ENCODE results near the gene CHD9.
"Not testable (repeated sequence)": the region's sequence is repeated elsewhere in the genome, so short reads cannot be mapped to it uniquely, and the experiment has no call there.

The CHD9 gene

DNA sequence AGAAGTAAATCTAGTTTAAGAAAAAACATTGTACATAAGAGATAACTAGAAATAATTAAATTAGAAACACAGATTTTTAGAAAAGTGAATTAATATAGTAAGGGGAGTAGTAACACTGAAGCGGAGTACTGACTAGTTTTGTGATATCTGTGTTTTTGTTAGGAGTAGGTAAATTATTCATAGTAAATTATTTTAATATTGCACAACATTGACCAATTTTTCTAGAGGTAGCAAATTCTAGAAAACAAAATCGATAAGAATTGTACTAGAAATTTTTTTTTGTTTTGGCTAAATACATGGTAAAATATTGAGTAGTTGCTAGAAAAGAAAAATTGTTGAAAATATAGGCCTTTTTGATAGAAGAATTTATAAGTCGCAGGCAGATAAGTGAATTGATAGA is 156.5 kb downstream of the CHD9 start:
- no peak for DNase-seq

DNA sequence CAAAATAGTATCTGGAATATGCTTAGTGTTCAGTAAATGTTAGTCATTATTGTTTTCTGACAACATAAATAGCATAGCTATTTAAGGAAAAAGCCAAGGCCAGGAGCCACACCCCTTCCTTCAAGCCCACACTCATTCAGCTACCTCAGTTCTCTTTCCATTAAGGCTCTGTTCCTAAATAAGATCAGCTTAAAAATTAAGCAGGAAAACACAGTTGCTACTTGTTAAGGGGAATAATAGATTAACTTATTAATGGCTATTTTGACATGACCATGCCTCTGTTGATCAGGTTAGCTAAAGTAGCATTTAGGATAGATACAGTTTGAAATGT is 158.1 kb downstream of the CHD9 start:
- no peak for DNase-seq

DNA sequence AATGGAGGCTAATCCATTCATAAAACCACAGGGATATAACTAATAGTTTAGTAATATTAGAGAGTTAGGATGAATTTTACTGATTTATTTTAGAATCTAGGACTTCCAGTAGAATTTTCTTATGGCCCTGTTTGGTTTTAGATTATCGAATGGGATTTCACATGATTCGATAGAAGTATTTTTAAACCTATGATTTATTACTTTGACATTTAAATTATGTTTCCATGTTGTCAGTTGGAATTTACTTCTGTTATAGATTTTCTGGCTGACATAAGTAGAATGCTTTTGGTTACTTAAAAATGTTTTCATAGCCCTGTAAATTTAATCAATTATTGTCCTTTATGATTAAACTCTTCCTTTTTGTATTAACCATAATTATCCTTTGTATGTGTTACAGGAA is 158.8 kb downstream of the CHD9 start:
- no peak for DNase-seq

DNA sequence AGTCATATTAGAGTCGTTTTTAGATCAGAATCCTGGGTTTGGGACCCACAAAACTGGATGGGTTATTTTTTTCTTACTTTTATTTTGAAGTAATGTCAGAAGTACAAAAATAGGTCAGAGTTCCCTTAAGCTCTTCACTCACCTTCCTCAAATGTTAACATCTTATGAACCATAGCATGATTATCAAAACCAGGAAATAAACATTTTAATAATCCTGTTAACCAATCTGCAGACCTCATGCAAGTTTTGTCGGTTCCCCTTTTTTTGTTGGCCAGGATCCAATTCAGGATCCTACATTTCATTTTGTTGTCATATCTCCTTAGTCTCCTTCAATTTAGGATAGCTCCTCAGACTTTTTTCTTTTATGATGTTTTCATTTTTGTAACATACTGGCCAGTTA is 162.0 kb downstream of the CHD9 start:
- no peak for DNase-seq

DNA sequence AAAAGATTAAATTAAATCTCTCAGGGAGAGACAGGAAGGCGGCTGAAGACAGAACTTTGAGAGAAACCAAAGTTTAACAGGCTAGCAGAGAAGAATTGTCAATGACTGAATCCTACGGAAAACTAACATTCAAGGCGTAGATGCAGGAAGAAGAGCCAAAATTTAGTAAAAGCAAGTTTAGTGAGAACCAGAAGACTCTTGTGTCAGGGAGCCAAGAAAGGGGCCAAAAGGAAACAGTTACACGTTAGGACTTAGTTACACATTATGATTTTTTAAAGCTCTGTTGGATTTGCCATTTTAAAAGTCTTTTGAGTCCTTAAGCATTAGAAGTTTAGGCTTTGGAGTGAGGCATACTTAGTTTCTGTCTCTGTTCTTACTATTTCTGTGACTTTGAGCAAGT is 164.6 kb downstream of the CHD9 start:
- no peak for DNase-seq

DNA sequence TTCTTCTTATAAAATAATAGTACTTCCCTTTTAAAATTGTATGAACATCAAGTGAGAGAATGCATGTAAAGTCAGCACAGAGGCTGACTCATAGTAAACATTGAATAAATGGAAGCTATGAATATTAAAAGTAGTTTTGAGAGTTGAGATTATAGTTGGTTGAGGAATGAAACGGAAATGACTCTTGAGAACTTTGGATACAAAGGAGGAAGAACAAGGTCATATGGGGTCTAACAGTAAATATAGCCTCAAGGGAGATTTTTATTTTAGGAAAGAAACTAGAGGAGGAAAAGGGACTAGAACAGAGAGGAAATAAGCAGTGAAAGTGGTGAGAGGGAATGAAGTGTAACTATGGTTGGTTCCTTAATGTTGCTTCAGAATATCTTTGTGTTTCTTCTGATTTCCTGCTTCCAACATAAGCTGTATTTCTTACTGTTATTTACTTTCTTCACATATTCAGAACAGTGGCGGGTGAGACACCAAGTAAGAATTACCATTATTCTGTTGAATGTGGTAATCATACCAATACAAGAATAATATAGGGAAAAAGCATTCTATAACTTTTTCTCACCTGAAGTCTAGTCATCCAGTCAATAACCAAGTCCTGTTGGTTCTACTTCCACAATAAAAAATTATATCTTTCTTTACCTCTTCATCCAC is 165.1 kb downstream of the CHD9 start:
- no peak for DNase-seq

DNA sequence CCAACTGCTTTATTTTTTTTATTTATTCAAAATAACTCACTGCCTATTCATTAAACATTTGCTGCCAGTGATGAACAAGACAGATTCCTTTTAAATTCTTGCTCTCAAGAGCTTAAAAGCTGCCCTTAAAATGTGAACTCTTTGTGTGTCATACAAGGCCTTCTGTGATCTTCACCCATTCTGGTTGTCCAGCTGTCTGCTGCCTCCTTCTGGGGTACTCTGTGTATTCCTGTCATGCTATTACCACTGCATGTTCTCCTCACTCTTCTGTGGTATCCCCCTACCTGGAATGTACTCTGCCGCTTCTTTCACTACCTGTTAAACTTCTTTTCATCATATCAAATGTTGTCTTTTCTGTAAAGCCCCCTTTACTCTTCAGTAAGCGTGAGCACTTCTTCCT is 165.8 kb downstream of the CHD9 start:
- DNase-seq = no peak

DNA sequence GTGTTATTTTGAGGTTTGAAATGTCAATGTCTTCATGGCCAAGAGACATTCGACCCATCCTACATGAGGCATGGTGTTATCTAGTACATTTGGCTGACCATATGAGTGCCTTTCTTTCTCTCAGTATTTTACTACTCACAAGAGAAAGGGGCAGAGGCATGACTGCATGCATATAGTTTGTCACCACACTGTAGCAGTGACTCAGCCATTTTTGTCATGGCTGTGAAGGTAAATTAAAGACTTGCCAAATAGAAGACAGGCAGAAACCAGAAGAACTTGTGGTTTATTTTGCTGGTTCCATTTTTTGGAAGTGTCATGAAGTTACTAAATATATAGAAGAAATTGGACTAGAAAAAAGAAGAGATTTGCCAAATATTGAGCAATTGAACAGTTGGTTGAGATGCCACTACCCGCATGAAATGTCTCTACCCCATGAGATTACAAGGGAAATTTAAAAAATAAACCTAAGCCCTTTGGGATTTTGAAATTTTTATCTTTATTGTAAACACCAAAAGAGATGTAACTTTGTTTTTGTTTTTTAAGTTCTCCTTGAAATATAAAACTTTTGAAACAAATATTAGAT is 170.3 kb downstream of the CHD9 start:
- peak; percentile 55 for DNase-seq

DNA sequence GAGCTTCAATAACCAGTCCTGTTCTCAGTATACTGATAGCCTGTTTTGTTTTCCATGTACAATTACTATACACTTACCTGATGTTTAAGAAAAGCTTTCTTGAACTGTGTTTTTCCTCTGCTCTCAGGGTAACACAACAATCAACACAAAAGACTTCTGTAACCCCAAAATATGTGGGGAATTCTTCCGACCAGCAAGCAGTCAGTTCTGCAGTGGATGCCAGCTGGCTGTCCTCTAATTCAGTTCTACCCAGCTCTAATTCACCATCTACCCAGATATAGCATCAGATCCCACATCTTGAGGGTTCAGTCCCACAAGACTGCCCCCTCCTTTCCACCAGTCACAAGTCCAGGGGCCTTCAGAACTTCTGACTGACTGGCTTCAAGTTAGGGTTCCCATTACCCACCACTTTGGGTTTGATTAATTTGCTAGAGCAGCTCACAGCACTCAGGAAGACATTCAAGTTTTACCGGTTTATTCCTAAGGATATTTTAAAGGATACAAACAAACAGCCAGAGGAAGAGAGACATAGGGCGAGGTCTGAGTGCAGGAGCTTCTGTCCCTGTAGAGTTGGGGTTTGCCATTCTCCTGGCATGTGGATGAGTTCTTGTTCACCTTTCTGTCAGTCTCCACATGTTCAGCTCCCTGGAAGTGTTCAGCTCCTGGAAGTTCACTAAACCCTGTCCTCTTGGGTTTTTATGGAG is 178.2 kb downstream of the CHD9 start:
- no peak for DNase-seq

DNA sequence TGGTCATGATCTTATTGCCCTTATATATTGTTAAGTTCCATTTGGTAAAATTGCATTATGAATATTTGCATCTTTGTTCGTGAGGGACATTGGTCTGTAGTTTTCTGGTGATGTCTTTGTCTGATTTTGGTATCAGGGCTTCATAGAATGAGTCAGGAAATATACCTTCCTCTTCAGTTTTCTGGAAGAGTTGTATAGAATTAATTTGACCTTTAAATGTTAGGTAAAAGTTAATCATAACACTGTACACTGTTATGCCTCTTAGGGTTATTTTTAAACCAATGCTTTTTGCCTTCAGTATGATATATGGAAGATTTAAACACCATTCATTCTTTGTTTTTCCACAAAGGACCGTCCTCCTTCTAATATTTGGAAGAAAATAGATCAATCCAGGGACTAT is 180.0 kb downstream of the CHD9 start:
- no peak for DNase-seq

DNA sequence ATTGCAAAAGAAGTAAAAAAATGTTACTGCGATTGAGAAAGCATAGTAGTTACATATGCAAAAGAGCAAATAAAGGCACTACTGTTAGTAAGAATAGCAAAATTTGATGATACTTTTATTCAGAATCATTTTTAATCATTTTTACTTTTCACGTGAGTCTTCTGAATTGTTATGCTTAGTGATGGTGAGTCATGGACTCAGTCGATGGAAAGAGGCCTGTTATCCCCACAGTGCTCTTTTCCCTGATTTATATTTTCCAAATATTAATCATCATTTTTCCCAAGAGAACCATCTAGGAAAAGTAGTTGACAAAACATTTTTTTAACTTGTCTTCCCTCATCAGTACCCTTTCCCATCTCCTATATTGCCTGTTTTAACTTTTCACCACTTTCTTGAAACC is 181.1 kb downstream of the CHD9 start:
- no peak for DNase-seq

DNA sequence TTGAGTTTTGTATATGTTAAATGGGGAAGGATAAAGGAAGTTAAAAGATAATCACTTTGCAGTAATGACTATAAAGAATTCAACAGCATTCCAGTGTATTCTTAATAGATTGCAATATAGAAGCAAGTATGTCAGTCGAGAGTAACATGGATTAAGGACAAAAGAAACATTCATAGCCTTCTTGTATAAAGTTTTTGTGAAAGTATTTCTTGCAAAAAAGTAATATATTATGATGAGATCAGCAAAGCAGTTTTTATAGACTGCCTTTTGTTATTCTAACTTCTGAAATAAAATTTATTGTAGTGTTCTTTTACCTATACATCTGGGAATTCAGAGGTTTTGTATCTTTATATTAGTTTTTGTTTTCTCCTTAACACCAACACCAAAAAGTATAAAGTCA is 194.5 kb downstream of the CHD9 start:
- DNase-seq = no peak

DNA sequence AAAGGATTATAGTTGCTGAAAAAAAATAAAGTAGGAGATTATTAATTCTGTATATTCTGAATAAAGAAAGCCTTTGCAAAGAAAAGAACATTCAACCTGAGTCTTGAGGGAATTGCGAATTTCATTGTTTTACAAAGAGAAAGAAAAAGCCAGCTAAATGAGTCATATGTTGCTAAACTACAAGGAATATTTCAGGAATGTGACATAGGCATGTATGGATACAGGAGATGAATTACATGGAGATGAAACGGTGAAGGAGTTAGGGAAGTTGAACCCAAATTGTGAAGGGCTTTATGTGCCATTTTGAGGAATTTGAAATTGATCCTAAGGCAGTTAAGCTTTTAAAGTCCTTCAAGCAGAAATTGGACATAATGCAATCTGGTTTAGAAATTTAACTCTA is 202.2 kb downstream of the CHD9 start:
- no peak for DNase-seq

DNA sequence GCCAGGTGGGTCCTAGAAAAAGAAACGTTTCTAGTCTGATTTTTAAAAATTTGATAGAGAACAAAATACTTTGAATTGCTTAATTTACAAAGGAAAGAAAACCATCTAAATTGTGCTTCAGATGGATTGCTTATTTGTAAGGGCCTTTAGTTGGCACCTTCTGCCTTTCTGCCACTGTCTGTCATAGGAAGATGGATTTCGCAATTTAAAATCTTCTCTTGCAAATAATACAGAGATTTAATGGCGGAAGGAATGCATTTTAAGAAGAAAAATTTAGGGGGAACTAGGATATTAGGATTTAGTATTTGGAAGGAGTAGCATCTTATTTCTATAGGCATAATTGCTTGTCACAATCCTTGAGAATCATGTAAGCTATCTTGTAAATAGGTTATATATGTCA is 204.0 kb downstream of the CHD9 start:
- DNase-seq = no peak

DNA sequence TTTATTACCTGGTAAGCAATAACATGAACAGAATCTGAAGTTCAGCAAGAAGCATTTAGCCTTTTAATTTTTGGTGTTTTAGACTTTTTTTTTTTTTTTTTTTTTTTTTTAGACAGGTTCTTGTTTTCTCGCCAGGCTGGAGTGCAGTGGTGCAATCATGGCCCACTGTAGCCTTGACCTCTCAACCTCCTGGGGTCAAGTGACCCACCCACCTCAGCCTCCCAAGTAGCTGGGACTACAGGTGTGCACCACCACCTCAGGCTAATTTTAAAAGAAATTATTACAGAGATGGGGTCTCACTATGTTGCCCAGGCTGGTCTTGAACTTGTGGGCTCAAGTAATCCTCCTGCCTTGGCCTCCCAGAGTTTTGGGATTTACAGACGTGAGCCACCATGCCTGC is 206.5 kb downstream of the CHD9 start:
- DNase-seq = no peak

DNA sequence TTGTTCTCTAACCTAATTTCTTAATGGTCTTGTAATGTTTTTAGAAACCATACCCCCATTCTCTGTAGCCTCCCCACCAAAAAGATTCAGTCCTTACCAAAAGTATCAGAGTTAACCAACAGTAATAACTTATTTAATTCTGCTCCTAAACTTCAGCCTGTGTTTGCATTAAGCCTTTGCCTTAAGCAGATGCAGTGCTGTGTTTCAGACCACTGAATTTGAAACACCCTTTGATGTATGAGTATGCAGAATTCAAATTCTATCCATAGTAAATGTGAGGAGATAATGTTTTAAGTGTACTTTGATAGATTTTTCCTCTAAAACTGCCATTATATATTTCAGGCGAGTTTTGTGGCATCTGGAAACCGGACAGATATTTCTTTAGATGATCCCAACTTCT is 207.9 kb downstream of the CHD9 start:
- DNase-seq = no peak

DNA sequence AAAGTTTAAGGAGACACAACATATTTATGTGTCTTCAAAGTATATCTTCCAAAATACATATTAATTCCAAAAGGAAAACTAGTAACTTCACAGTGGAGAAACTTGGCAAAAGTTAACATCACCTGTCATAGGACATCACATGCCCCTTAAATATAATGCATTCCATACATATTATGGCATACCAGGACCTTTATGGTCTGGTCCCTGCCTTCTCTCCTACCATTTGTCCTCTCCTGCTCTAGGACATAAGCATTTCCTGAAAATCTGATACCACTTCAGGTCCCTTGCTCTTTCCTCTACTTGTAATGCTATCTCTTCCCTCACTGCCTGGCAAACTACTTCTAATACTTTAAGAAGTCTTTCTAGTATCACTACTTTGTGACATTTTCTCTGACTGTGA is 211.4 kb downstream of the CHD9 start:
- no peak for DNase-seq

DNA sequence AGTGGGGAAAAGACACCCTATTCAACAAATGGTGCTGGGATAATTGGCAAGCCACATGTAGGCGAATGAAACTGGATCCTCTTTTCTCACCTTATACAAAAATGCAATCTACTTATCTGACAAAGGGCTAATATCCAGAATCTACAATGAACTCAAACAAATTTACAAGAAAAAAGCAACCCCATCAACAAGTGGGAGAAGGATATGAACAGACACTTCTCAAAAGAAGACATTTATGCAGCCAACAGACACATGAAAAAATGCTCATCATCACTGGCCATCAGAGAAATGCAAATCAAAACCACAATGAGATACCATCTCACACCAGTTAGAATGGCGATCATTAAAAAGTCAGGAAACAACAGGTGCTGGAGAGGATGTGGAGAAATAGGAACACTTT is 223.7 kb downstream of the CHD9 start:
- DNase-seq = not testable (repeated sequence)

DNA sequence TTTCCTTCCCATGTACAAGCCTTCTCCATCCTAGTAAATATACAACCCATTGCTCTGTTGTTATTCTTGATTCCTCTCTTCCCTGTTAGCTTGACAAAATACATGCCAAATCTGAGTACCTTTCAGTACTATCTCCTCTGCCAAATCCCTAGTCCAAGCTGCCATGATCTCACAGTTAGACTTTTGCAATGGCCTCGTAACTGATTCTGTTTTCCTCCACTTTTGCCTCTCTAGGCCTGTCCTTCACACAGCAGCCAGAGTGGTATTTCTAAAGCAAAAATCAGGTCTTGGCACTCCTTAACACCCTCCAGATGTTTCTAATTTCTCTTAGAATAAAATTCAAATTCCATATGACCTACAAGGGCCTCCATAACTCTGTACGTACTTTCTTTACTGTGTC is 226.5 kb downstream of the CHD9 start:
- DNase-seq = no peak

DNA sequence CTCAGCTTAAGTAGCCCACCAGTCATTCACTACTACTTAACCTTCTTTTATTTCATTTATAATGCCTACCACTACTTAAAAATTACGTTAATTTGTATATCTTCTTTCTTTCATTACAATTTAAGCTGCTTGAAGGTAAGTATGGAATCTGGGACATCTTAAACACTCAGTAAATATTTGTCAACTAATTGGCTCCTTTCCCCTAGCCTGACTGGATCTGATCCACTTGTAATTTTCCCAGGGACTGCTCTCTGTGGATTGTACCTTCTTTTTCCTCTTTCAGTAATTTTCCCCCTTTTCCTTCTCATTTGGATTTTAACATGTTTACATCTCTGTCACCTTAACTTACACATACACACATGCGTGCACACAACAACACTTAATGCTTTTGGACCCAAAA is 227.1 kb downstream of the CHD9 start:
- no peak for DNase-seq

DNA sequence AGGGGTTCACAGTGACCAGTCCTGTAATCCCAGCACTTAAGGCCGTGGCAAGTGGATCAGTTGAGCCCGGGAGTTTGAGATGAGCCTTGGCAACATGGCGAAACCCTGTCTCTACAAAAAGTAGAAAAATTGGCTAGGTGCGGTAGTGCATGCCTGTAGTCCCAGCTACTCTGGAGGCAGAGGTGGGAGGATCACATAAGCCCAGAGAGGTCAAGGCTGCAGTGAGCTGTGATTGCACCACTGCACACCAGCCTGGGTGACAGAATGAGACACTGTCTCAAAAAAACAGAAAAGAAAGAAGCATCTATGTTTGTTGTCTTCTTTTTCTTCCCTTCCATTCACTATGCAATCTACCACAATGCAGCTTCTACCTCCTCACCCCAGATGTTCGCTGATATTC is 227.5 kb downstream of the CHD9 start:
- DNase-seq = no peak

DNA sequence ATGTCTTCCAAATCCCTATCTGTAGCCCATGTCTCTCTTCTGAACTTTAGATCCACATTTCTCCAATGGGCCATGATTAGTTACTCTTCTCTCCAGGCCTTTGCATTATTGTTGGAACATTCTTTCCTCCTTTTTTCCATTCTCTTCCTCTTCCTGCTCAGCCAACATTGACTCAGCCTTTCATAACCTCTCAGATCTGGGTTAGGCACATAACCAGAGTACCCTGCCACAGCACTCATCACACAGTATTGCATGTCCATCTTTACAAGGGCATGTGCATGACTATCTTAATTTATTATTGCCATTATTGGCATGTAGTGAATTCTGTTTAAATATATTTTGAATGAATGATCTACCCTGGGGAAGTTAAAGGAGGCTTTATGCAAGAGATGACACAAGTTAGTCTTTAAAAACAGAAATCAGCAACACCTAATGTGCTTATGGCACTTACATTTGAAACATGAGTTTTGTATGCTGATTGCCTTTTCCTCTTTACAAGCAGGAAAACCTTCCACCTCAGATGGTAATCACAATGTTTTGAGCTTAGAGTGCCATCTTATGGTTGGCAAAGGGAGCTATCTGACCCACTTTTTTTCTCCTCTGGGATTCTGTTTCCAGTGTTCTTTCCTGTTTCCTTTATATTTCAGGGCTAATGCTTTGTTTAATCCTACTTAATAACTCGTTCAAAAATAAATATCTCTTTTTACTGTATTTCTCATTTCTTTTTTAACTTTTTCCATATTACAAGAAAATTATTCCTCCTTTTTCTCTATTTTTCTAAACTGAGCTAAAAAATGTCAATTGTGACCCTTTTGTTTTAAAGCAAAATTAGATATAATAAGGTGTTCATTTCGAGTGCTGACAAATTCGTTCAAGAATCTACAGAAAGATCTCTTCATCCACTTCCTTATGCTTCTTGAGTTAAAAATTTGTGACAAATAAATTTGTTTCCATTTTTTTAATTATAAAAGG is 228.5 kb downstream of the CHD9 start:
- DNase-seq = no peak

DNA sequence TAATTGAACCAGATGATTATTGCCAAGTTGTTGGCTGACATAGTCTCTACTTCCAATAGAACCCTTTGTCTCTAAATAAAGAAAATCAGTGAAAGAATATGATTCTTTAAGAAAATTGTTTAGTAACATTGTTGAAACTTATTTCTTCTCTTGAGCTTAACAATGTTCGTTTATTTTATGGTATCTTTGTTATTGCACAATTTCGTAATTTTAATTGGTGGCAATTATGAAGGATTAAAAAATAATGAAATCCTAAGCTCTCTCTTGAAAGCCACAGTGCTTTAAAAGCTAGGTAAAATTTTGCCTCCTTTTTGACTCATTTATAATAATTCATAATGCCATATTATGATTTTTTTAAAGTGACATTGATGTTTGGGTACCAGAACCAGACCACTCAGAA is 230.4 kb downstream of the CHD9 start:
- DNase-seq = no peak

DNA sequence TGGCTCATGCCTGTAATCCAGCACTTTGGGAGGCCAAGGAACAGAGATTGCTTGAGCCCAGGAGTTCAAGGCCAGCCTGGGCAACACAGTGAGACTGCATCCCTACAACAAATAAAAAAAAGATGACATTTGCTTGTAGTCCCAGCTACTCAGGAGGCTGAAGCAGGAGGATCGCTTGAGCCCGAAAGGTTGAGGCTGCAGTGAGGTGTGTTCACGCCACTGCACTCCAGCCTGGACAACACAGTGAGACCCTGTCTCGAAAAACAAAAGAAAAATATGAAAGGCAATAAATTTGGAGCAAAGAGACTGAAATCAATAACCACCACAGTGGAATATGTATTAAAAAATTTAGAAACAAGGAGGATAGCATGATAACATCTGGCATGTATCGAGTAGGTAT is 235.7 kb downstream of the CHD9 start:
- no peak for DNase-seq

Measured in islet precursor cell (in vitro differentiated cells).